Caco-2 (cell line): ENCODE data around the gene ZNF264. TPM values are rescaled to one million over a fixed set of nuclear protein-coding genes. Genes with fewer than 3 reads are reported as not detected.

ENCODE experiments used
- Bru-seq: library from RNA; stranded (reverse); fragments of 400-500 nt; gene quantifications from one replicate; lab custom pipeline; 2021; lab: Mats Ljungman, UMichigan
- BruChase-seq, 2 experiments: library from RNA; stranded (reverse); fragments of 400-500 nt; gene quantifications; one replicate each; lab custom pipeline; 2021; lab: Mats Ljungman, UMichigan
- BruUV-seq: library from RNA; stranded (reverse); fragments of 400-500 nt; replicated peaks from 2 replicates; lab custom pipeline; 2021; lab: Mats Ljungman, UMichigan
- CTCF ChIA-PET: fragments of 300-600 bp; sonication (Branson Sonifier 250); formaldehyde crosslinking; loops from one replicate; lab custom pipeline; 2022; ENCODE audit warnings: antibody characterized with exemption; lab: Charles Lee
- POLR2A ChIA-PET: fragments of 300-600 bp; sonication (Branson Sonifier 250); formaldehyde crosslinking; loops from one replicate; lab custom pipeline; 2022; ENCODE audit warnings: antibody characterized with exemption; lab: Charles Lee
- DNase-seq, 2 experiments: peaks; one replicate each; pipeline versions ENCODE4 v3.0.0 to v3.0.0-alpha.2; 2020 to 2022
- H3K27me3 ChIP-seq: replicated peaks from 2 replicates; pipeline ENCODE4 v1.6.0; 2011; ENCODE audit warnings: low read length; ENCODE audit not compliant: control insufficient read depth, insufficient read depth
- H3K36me3 ChIP-seq: 2 replicates; pipeline ENCODE4 v1.5.1; 2011; ENCODE audit warnings: low read length; ENCODE audit not compliant: control insufficient read depth, insufficient read depth
- H3K4me1 ChIP-seq: fragments of 250-450 bp; sonication (Bioruptor Pico); 2 replicates; pipeline ENCODE4 v1.5.1; 2020; ENCODE audit warnings: mild to moderate bottlenecking
- H3K4me3 ChIP-seq: 2 replicates; pipeline ENCODE4 v1.5.1; 2011; ENCODE audit warnings: low read depth, mild to moderate bottlenecking, control low read depth, low read length
- H3K9me3 ChIP-seq: fragments of 250-450 bp; sonication (Bioruptor Pico); 2 replicates; pipeline ENCODE4 v1.5.1; 2020; ENCODE audit warnings: mild to moderate bottlenecking, moderate library complexity
- H3K27ac Mint-ChIP-seq: one replicate; pipeline ENCODE4 v1.8.0; 2022; ENCODE audit warnings: mixed read lengths; ENCODE audit not compliant: unreplicated experiment
- H3K27me3 Mint-ChIP-seq: one replicate; pipeline ENCODE4 v1.8.0; 2022; ENCODE audit warnings: mixed read lengths; ENCODE audit not compliant: insufficient read depth, unreplicated experiment
- H3K36me3 Mint-ChIP-seq: one replicate; pipeline ENCODE4 v1.8.0; 2022; ENCODE audit warnings: mild to moderate bottlenecking, mixed read lengths; ENCODE audit not compliant: insufficient read depth, unreplicated experiment
- H3K4me1 Mint-ChIP-seq: one replicate; pipeline ENCODE4 v1.8.0; 2022; ENCODE audit warnings: low read depth, mixed read lengths; ENCODE audit not compliant: unreplicated experiment
- H3K4me3 Mint-ChIP-seq: one replicate; pipeline ENCODE4 v1.8.0; 2022; ENCODE audit warnings: mild to moderate bottlenecking, moderate library complexity, mixed read lengths; ENCODE audit not compliant: unreplicated experiment
- H3K9me3 Mint-ChIP-seq: one replicate; pipeline ENCODE4 v1.8.0; 2022; ENCODE audit warnings: mixed read lengths; ENCODE audit not compliant: unreplicated experiment
- intact Hi-C: fragments of 100-400 bp; cut with micrococcal nuclease; formaldehyde crosslinking; loops from one replicate; pipeline ENCODE4 v1.10.0; 2022; ENCODE audit not compliant: unreplicated experiment
- long read RNA-seq: library from polyadenylated mRNA; stranded (forward); transcript quantifications from one replicate; pipeline ENCODE4 v2.0.0, GENCODE V29; 2022
- total RNA-seq: library from RNA; stranded (reverse); gene quantifications from 2 replicates; pipeline ENCODE4 v1.2.3, GENCODE V29; 2022
- TF ChIP-seq, protein P1 (sequence below), 2 experiments: fragments of 200-600 bp in 1 of 2; IDR thresholded peaks; 1 replicate in 1 of 2; 2 replicates in 1 of 2; pipeline versions ENCODE4 v1.5.1 to v1.8.0; 2011 to 2022; ENCODE audit warnings: antibody characterized with exemption in 1 of 2, control low read depth in 1 of 2, inconsistent platforms in 1 of 2, low read depth in 1 of 2, low read length in 1 of 2, mild to moderate bottlenecking in 1 of 2, moderate library complexity in 1 of 2; ENCODE audit not compliant: insufficient read depth in 1 of 2, severe bottlenecking in 1 of 2, unreplicated experiment in 1 of 2

The ZNF264 gene
- 24.9 and 26.2 TPM in 2 replicates for total RNA-seq
- percentile 85 among the genes with signal in this experiment for Bru-seq, nascent RNA
- BruChase-seq, experiment 1, labeled RNA remaining after a 2-hour chase: percentile 93 among the genes with signal in this experiment
- BruChase-seq, experiment 2, labeled RNA remaining after a 6-hour chase: percentile 81 among the genes with signal in this experiment
- long read RNA-seq, partial matches to known transcripts: 0 of 4 reads
- long read RNA-seq, other reads (novel, unspliced or antisense): 2 of 4 reads

DNA sequence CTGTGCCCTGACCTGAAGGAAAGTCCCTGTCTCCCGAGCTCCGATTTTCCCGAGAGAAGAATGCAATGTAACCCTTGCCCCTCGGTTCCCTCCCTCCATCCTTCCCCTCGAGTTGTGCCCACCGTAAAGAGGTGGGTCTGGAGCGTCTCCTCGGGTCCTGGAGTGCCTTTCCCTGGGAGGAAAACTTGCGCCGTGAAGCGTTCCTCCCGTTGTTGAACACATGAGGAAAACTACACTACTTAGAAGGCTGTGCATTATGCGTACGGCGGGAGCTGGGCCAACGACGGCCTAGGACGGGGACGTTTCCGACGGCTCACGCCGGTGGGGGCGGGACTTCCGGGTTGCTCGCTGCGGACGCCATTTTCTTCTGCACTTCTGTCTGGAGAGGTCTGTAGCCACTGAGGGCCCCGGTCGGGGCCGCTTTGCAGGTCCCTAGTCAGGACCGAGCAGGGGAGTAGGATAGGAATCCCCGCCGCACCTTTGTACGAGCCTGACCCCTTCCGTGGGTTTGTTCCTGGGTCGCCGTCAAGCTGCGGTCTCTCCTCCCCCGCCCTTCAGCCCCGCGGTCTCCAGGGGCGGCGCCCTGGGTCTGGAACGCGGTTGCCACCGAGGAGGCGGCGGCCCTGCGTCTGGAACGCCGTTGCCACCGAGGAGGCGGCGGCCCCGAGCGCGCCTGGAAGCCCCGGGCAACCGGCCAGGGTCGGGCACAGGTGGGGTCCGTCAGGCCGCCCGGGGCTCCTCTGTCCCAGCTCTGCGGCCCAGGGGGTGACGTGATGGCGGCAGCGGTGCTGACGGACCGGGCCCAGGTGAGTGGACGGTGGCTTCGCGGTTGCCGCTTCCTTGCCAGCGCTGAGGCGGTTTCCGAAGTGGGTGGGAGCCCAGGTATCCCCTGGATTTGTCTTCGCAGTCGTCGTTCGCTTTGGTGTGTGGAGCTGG is at the start of gene ZNF264:
TSS of gene ZNF264 (plus strand) at position 360 of the 936 bp plus-strand sequence. CDS start at position 774, 414 bp downstream.
- CTCF ChIA-PET: no interaction called here
- peaks cover 55% of the 10 kb centered on the region for H3K36me3 Mint-ChIP-seq

DNA sequence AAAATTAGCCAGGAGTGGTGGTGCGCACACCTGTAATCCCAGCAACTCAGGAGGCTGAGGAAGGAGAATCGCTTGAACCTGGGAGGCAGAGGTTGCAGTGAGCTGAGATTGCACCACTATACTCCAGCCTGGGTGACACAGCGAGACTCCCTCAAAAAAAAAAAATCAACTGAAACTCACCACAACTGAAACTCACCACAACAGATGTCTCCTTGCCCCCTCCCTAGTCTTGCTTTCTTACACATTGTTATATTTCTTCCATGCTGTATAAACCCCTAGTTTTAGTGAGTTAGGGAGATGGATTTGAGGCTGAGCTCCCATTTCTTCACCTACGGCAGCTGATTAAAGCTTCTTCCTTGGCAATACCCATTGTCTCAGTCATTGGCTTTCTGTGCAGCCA is 49.6 kb upstream of the ZNF264 start:
- Mint-ChIP-seq H3K4me3 (no peak overlapping the region), H3K27me3 (no peaks in the 10 kb centered on the region), H3K4me1 (no peaks in the 10 kb centered on the region), H3K36me3 (no peaks in the 10 kb centered on the region), H3K9me3 (peaks cover 38% of the 10 kb centered on the region), H3K27ac (no peak overlapping the region)
- Histone ChIP-seq H3K36me3 (no peaks in the 10 kb centered on the region), H3K4me1 (no peaks in the 10 kb centered on the region), H3K27me3 (no peaks in the 10 kb centered on the region), H3K4me3 (no peak overlapping the region), H3K9me3 (peaks cover 4% of the 10 kb centered on the region; the same call in 1 of the 2 replicates)
- DNase-seq: no peak
- ChIA-PET POLR2A (no interaction called here), CTCF (no interaction called here)
- TF ChIP-seq, protein P1, sequence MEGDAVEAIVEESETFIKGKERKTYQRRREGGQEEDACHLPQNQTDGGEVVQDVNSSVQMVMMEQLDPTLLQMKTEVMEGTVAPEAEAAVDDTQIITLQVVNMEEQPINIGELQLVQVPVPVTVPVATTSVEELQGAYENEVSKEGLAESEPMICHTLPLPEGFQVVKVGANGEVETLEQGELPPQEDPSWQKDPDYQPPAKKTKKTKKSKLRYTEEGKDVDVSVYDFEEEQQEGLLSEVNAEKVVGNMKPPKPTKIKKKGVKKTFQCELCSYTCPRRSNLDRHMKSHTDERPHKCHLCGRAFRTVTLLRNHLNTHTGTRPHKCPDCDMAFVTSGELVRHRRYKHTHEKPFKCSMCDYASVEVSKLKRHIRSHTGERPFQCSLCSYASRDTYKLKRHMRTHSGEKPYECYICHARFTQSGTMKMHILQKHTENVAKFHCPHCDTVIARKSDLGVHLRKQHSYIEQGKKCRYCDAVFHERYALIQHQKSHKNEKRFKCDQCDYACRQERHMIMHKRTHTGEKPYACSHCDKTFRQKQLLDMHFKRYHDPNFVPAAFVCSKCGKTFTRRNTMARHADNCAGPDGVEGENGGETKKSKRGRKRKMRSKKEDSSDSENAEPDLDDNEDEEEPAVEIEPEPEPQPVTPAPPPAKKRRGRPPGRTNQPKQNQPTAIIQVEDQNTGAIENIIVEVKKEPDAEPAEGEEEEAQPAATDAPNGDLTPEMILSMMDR (IDR thresholded peaks at IDR 0.05; ENCODE audit: insufficient read depth in 1 of 2, low read depth in 1 of 2, low read length in 1 of 2, severe bottlenecking in 1 of 2, unreplicated experiment in 1 of 2): no peak
- intact Hi-C loops: no loop called here
- BruUV-seq: no TSS peak

More for the DNA sequence above, at the start of gene ZNF264:
- H3K36me3 ChIP-seq: peaks cover 11% of the 10 kb centered on the region
- intact Hi-C loops: loop anchor here (2.0 kb wide), 1 partner anchor 89 kb away; the partner anchor contains the start of gene ZNF460
- TF ChIP-seq, protein P1 (IDR thresholded peaks at IDR 0.05; ENCODE audit: insufficient read depth in 1 of 2, low read depth in 1 of 2, low read length in 1 of 2, severe bottlenecking in 1 of 2, unreplicated experiment in 1 of 2): peak in 1 of 2 experiments; percentile 34
- peaks cover 13% of the 10 kb centered on the region for H3K9me3 ChIP-seq
- peak within 1 kb of the TSS; percentile 98 for H3K27ac Mint-ChIP-seq
- no peaks in the 10 kb centered on the region for H3K27me3 ChIP-seq
- POLR2A ChIA-PET: interaction anchor here (0.7 kb wide), 1 partner anchor 725 kb away, joined by 3 read pairs; the partner anchor contains the start of gene ZNF417
- peaks cover 39% of the 10 kb centered on the region for H3K9me3 Mint-ChIP-seq
- H3K4me1 Mint-ChIP-seq: no peaks in the 10 kb centered on the region
- BruUV-seq: no TSS peak
- DNase-seq: peak; percentile 86 to 90
- H3K4me3 Mint-ChIP-seq: peak within 1 kb of the TSS; percentile 95
- peak within 1 kb of the TSS; percentile 96 for H3K4me3 ChIP-seq
- no peaks in the 10 kb centered on the region for H3K27me3 Mint-ChIP-seq
- 0 out of 2 replicates have a peak, but pooled peaks cover 10% of the 10 kb centered on the region for H3K4me1 ChIP-seq

DNA sequence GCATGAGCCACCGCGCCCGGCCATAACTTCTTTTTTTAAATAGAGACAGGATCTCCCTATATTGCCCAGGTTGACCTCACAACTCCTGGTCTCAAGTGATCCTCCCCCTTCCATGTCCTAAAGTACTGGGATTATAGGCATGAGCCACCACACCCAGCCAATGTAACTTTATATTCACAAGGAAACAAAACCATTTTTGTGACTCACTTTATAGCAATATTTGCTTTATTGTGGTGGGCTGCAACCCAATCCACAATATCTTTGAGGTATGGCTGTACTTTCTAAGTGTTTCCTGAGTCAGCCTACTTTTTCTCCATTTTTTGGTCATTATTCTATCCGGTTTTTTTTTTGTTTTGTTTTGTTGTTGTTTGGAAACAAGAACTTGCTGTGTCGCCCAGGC is 38.4 kb upstream of the ZNF264 start:
- Mint-ChIP-seq H3K27ac (no peak overlapping the region), H3K4me3 (no peak overlapping the region), H3K4me1 (no peaks in the 10 kb centered on the region), H3K27me3 (no peaks in the 10 kb centered on the region), H3K36me3 (no peaks in the 10 kb centered on the region), H3K9me3 (peaks cover 24% of the 10 kb centered on the region)
- Histone ChIP-seq H3K27me3 (no peaks in the 10 kb centered on the region), H3K4me1 (no peaks in the 10 kb centered on the region), H3K4me3 (no peak overlapping the region), H3K36me3 (no peaks in the 10 kb centered on the region), H3K9me3 (no peaks in the 10 kb centered on the region; the same call in 1 of the 2 replicates)
- TF ChIP-seq, protein P1 (IDR thresholded peaks at IDR 0.05; ENCODE audit: insufficient read depth in 1 of 2, low read depth in 1 of 2, low read length in 1 of 2, severe bottlenecking in 1 of 2, unreplicated experiment in 1 of 2): no peak
- intact Hi-C loops: no loop called here
- ChIA-PET CTCF (no interaction called here), POLR2A (no interaction called here)
- no peak for DNase-seq
- no TSS peak for BruUV-seq
